Measurements from ENCODE around the gene DTD1. TPM values are rescaled to one million over a fixed set of nuclear protein-coding genes. Genes with fewer than 3 reads are reported as not detected.

DTD1 gene
- total RNA-seq, 1 experiment from 2014 or later, result 62.8 TPM

DNA sequence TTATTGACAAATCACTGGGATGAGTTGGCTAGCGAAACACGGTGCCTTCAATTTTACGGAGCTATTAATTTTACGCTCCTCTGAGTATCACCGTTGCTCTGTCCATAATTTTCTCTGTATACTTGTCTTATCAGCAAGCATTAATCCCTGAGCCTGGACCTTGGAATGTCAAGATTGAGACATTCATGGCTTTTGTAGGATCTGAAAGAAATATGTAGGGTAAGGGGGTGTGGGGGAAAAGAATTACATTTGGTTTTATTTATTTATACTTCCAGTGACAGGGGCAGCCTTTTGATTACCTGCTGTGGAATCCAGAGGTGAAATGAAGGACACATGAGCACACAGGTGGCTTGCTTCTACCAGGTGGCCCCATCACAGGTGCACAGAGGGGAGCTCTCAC, 46.6 kb downstream of the DTD1 start:
- TF ChIP-seq, protein P1, sequence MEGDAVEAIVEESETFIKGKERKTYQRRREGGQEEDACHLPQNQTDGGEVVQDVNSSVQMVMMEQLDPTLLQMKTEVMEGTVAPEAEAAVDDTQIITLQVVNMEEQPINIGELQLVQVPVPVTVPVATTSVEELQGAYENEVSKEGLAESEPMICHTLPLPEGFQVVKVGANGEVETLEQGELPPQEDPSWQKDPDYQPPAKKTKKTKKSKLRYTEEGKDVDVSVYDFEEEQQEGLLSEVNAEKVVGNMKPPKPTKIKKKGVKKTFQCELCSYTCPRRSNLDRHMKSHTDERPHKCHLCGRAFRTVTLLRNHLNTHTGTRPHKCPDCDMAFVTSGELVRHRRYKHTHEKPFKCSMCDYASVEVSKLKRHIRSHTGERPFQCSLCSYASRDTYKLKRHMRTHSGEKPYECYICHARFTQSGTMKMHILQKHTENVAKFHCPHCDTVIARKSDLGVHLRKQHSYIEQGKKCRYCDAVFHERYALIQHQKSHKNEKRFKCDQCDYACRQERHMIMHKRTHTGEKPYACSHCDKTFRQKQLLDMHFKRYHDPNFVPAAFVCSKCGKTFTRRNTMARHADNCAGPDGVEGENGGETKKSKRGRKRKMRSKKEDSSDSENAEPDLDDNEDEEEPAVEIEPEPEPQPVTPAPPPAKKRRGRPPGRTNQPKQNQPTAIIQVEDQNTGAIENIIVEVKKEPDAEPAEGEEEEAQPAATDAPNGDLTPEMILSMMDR (conservative IDR thresholded peaks at IDR 0.05), result no peak
- no peak for TF ChIP-seq EZH2 (IDR thresholded peaks at IDR 0.05; ENCODE audit: low read depth)
- Histone ChIP-seq H2AFZ (no peak overlapping the region), H4K20me1 (ENCODE audit: insufficient read depth) (no peaks in the 10 kb centered on the region; the same call in 1 of the 2 replicates), H3K4me2 (no peak overlapping the region), H3K79me2 (ENCODE audit: low read depth) (no peaks in the 10 kb centered on the region), H3F3A (ENCODE audit: insufficient read depth, low read depth) (no peaks in the 10 kb centered on the region), H3K4me3 (no peak overlapping the region), H3K4me1 (replicated peaks; ENCODE audit: insufficient read depth) (no peaks in the 10 kb centered on the region), H3K27me3 (ENCODE audit: insufficient read depth, low read depth) (no peaks in the 10 kb centered on the region), H3K9me3 (ENCODE audit: insufficient read depth, low read depth) (no peaks in the 10 kb centered on the region), H3K27ac (no peak overlapping the region), H3K36me3 (ENCODE audit: low read depth) (no peaks in the 10 kb centered on the region), H3K9me2 (ENCODE audit: insufficient read depth) (no peaks in the 10 kb centered on the region)
- intact Hi-C loops (cut with micrococcal nuclease; ENCODE audit: unreplicated experiment), result loop anchor here (5.0 kb wide), 1 partner anchor 1028 kb away; no protein-coding TSS in a partner anchor
- BruUV-seq (replicated peaks), result no TSS peak
- no peak for DNase-seq
- ChIA-PET POLR2A (ENCODE audit: unreplicated experiment) (no interaction called here), CTCF (no interaction called here)

DNA sequence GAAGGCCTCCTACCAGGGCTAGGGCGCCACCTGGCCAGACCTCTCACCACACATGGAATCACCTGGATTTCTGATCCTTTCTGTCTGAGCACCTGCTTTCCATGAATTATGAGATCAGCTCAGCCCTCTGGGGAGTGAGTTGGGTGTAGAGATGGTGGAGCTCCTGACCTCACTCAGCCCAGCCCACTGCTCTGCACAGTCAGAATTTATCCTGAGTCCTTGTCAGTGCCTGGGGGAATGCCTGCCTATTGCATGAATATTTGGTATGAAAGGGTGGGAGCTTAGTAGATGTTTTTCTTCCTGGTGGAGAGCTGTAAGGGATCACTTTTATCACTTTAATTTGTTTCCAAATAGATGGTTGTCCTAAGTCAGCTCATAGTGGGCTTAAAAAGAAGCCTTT, 47.5 kb downstream of the DTD1 start:
- POLR2A ChIA-PET (ENCODE audit: unreplicated experiment), result no interaction called here
- Histone ChIP-seq H3K4me2 (no peak overlapping the region), H3K4me1 (replicated peaks; ENCODE audit: insufficient read depth) (no peaks in the 10 kb centered on the region), H3K36me3 (ENCODE audit: low read depth) (no peaks in the 10 kb centered on the region), H2AFZ (no peak overlapping the region), H3K79me2 (ENCODE audit: low read depth) (no peaks in the 10 kb centered on the region), H4K20me1 (ENCODE audit: insufficient read depth) (no peaks in the 10 kb centered on the region; the same call in 1 of the 2 replicates), H3F3A (ENCODE audit: insufficient read depth, low read depth) (no peaks in the 10 kb centered on the region; the same call in 1 of the 2 replicates), H3K9me3 (ENCODE audit: insufficient read depth, low read depth) (no peaks in the 10 kb centered on the region), H3K27ac (no peak overlapping the region), H3K9me2 (ENCODE audit: insufficient read depth) (no peaks in the 10 kb centered on the region), H3K27me3 (ENCODE audit: insufficient read depth, low read depth) (no peaks in the 10 kb centered on the region), H3K4me3 (no peak overlapping the region)
- no peak for TF ChIP-seq EZH2 (IDR thresholded peaks at IDR 0.05; ENCODE audit: low read depth)
- TF ChIP-seq, protein P1 (conservative IDR thresholded peaks at IDR 0.05), result no peak
- CTCF ChIA-PET, result no interaction called here
- intact Hi-C loops (cut with micrococcal nuclease; ENCODE audit: unreplicated experiment), result no loop called here
- no TSS peak for BruUV-seq (replicated peaks)
- DNase-seq, result no peak

DNA sequence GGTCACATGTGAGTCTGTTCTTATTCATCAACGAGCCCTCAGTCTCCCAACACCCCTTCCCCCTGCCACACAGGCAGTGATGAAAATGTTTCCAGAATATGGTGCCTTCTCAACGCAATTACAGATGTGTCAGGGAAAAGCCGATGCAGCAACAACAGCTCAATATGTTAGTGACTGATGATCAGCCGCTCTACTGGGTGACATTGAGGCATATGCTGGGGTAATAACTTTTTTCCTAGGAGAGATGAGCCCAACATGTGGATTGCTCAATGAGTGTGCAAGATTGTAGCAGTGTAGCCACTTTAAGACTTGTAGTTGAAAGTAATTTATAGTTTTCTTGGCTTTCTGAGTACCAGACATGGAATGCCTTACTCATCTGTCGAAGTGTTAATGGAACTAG, 49.4 kb downstream of the DTD1 start:
- TF ChIP-seq, protein P1 (conservative IDR thresholded peaks at IDR 0.05), result no peak
- no peak for TF ChIP-seq EZH2 (IDR thresholded peaks at IDR 0.05; ENCODE audit: low read depth)

More for the DNA sequence above, 49.4 kb downstream of the DTD1 start:
- Histone ChIP-seq H3K36me3 (ENCODE audit: low read depth) (no peaks in the 10 kb centered on the region), H3K4me1 (replicated peaks; ENCODE audit: insufficient read depth) (no peaks in the 10 kb centered on the region), H4K20me1 (ENCODE audit: insufficient read depth) (no peaks in the 10 kb centered on the region; the same call in 1 of the 2 replicates), H2AFZ (no peak overlapping the region), H3K9me2 (ENCODE audit: insufficient read depth) (no peaks in the 10 kb centered on the region), H3K79me2 (ENCODE audit: low read depth) (no peaks in the 10 kb centered on the region), H3F3A (ENCODE audit: insufficient read depth, low read depth) (no peaks in the 10 kb centered on the region; the same call in 1 of the 2 replicates), H3K4me2 (no peak overlapping the region), H3K4me3 (no peak overlapping the region), H3K27ac (no peak overlapping the region), H3K9me3 (ENCODE audit: insufficient read depth, low read depth) (no peaks in the 10 kb centered on the region), H3K27me3 (ENCODE audit: insufficient read depth, low read depth) (no peaks in the 10 kb centered on the region)
- BruUV-seq (replicated peaks), result no TSS peak
- POLR2A ChIA-PET (ENCODE audit: unreplicated experiment), result no interaction called here
- intact Hi-C loops (cut with micrococcal nuclease; ENCODE audit: unreplicated experiment), result no loop called here
- DNase-seq, result no peak
- CTCF ChIA-PET, result no interaction called here

Data from PC-9 (cell line).